Placental pericyte (primary cell): Measurements from ENCODE around the gene TMEM236. TPM values are rescaled to one million over a fixed set of nuclear protein-coding genes. Genes with fewer than 3 reads are reported as not detected.

ENCODE experiments used
- small RNA-seq: library from RNA; depleted of rRNA; stranded (forward); fragments of <200 nt; gene quantifications from one replicate; pipeline ENCODE3, GENCODE V24; 2012; ENCODE audit warnings: low replicate concordance
- total RNA-seq: library from RNA; depleted of rRNA; stranded (reverse); fragments of >200 nt; gene quantifications from 2 replicates; pipeline ENCODE4 v1.2.3, GENCODE V29; 2012

The TMEM236 gene, protein sequence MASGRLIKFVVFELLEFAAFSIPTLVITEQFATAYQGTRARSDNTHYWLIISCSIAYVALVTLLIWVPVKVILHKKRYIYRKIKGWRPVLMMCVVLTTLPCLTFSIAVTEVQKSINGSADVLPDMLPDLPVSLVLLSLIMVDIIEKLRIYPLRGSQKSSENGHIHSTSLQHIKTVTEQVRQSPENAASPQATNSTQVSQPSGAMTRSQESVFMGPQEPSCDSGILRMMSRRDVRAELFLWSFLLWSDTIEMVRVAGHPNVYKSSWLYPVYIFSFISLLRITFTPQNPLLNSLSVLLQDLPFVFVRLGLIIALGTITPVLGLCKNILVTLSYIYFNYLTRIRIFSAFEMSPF
- under 0.01 and 0.14 TPM in 2 replicates for total RNA-seq

GRCh38 chr10:17751781-17752445, at the start of gene TMEM236:
Gene TMEM236 (plus strand): TSS chr10:17752201. CDS start chr10:17752296, 95 bp downstream.

GRCh38 chr10:17808971-17809841, 57.2 kb downstream of the TMEM236 start, which contains the start of gene MRC1:
Gene MRC1 (plus strand): TSS chr10:17809348. CDS start chr10:17809466, 118 bp downstream.

Small RNA genes within 50 kb of the gene (small RNA-seq; reads per million reads assigned to genes)
- 0.16 reads per million for gene MIR511

Other genes with a start within 250 kb of the TMEM236 start
- 21.9 and 34.4 TPM in 2 replicates for gene HACD1, start 134.8 kb upstream of the TMEM236 start, total RNA-seq
- gene STAM, start 108.0 kb upstream of the TMEM236 start, total RNA-seq = 30.2 and 46.8 TPM in 2 replicates
- under 0.01 and 0.43 TPM in 2 replicates for gene MRC1, start 57.1 kb downstream of the TMEM236 start, total RNA-seq
- not detected in 2 replicates for gene SLC39A12, start 199.7 kb downstream of the TMEM236 start, total RNA-seq